Activated CD8-positive, alpha-beta memory T cell treated with anti-CD3 and anti-CD28 coated beads for 4 hours (primary cell): Measurements from ENCODE around the gene KRTAP5-5.

Experiments used
- DNase-seq, 2 donors: peaks; one replicate each; pipeline ENCODE4 v3.0.0-alpha.2; 2020; ENCODE audit warnings: low read depth in 2 of 2

KRTAP5-5 gene

GRCh38 chr11:1676229-1676740 is 46.7 kb downstream of the KRTAP5-5 start:
- DNase-seq: no peak

GRCh38 chr11:1679881-1680280 is 50.3 kb downstream of the KRTAP5-5 start:
- no peak for DNase-seq
